Measurements from ENCODE around the gene INSL3. TPM values are rescaled to one million over a fixed set of nuclear protein-coding genes. Genes with fewer than 3 reads are reported as not detected.

INSL3 gene
- total and polyA plus RNA-seq, 2 of the 13 experiments (the other 11 are each of a cell fraction or from before 2014, with no cell fraction given) = 0.30 TPM; not detected in 1

DNA sequence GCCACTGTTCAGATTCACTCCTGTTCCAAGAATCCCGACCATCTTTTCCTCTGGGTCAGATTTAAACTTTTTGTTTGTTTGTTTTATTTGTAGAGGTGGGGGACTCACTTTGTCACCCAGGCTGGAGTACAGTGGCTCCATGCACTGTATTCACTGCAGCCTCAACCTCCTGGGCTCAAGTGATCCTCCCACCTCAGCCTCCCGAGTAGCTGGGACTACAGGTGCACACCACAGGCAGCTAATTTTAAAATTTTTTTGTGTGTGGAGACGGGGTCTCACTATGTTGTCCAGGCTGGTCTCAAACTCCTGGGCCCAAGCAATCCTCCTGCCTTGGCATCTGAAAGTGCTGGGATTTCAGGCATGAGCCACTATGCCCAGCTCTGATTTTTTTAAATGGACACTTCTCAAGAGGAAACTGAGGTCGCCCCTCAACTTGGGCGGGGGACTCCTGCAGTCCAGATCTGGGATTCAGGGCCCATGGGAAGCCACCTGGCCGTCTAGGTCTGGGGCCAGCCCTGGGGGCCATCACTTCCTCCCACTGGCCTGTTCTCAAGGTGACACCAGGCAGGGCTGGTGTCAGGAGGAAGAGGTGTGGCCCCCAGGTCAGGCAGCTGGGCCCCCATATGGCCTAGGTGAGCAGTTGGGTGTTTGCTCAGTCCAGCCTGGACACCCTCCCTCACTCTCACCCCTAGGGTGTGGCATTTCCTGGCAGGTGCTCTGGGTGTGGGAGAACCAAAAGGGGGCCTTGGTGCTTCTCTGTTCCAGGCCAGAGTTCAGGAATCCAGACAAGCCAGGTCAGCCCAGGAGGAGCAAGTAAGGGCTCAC is 25.1 kb downstream of the INSL3 start (continued):
- no peak for TF ChIP-seq ZNF780A (CRISPR knock-in tag; IDR thresholded peaks at IDR 0.05)
- no peak for TF ChIP-seq HOXA9 (CRISPR knock-in tag; IDR thresholded peaks at IDR 0.05; ENCODE audit: borderline replicate concordance)
- no peak for TF ChIP-seq IKZF1 (IDR thresholded peaks at IDR 0.05)
- TF ChIP-seq, protein P1, sequence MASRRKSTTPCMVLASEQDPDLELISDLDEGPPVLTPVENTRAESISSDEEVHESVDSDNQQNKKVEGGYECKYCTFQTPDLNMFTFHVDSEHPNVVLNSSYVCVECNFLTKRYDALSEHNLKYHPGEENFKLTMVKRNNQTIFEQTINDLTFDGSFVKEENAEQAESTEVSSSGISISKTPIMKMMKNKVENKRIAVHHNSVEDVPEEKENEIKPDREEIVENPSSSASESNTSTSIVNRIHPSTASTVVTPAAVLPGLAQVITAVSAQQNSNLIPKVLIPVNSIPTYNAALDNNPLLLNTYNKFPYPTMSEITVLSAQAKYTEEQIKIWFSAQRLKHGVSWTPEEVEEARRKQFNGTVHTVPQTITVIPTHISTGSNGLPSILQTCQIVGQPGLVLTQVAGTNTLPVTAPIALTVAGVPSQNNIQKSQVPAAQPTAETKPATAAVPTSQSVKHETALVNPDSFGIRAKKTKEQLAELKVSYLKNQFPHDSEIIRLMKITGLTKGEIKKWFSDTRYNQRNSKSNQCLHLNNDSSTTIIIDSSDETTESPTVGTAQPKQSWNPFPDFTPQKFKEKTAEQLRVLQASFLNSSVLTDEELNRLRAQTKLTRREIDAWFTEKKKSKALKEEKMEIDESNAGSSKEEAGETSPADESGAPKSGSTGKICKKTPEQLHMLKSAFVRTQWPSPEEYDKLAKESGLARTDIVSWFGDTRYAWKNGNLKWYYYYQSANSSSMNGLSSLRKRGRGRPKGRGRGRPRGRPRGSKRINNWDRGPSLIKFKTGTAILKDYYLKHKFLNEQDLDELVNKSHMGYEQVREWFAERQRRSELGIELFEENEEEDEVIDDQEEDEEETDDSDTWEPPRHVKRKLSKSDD (CRISPR knock-in tag; IDR thresholded peaks at IDR 0.05; ENCODE audit: low read depth) = no peak
- no peak for TF ChIP-seq JUNB (CRISPR knock-in tag; IDR thresholded peaks at IDR 0.05; ENCODE audit: borderline replicate concordance)
- no peak for TF ChIP-seq KLF13 (CRISPR knock-in tag; IDR thresholded peaks at IDR 0.05)
- peak; percentile 54 for TF ChIP-seq SALL1 (CRISPR knock-in tag; IDR thresholded peaks at IDR 0.05)
- TF ChIP-seq, protein P2, sequence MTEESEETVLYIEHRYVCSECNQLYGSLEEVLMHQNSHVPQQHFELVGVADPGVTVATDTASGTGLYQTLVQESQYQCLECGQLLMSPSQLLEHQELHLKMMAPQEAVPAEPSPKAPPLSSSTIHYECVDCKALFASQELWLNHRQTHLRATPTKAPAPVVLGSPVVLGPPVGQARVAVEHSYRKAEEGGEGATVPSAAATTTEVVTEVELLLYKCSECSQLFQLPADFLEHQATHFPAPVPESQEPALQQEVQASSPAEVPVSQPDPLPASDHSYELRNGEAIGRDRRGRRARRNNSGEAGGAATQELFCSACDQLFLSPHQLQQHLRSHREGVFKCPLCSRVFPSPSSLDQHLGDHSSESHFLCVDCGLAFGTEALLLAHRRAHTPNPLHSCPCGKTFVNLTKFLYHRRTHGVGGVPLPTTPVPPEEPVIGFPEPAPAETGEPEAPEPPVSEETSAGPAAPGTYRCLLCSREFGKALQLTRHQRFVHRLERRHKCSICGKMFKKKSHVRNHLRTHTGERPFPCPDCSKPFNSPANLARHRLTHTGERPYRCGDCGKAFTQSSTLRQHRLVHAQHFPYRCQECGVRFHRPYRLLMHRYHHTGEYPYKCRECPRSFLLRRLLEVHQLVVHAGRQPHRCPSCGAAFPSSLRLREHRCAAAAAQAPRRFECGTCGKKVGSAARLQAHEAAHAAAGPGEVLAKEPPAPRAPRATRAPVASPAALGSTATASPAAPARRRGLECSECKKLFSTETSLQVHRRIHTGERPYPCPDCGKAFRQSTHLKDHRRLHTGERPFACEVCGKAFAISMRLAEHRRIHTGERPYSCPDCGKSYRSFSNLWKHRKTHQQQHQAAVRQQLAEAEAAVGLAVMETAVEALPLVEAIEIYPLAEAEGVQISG (CRISPR knock-in tag; IDR thresholded peaks at IDR 0.05) = no peak
- TF ChIP-seq FOXK1 (CRISPR knock-in tag; IDR thresholded peaks at IDR 0.05; ENCODE audit: borderline replicate concordance, low read depth) = 0 out of 2 replicates have a peak, but pooled peaks have one; percentile 12
- no peak for TF ChIP-seq ZMAT5 (CRISPR knock-in tag; IDR thresholded peaks at IDR 0.05; ENCODE audit: borderline replicate concordance, low read depth)
- no peak for TF ChIP-seq PTBP1 (IDR thresholded peaks at IDR 0.05; ENCODE audit: low read depth, low read length, poor library complexity, severe bottlenecking)
- no peak for TF ChIP-seq U2AF1 (optimal IDR thresholded peaks at IDR 0.05; ENCODE audit: low read depth, low read length)
- no peak for TF ChIP-seq ZNF652 (CRISPR knock-in tag; IDR thresholded peaks at IDR 0.05; ENCODE audit: borderline replicate concordance, low read depth)
- TF ChIP-seq RBM39 (IDR thresholded peaks at IDR 0.05; ENCODE audit: low read depth, low read length, poor library complexity, severe bottlenecking) = no peak
- no peak for TF ChIP-seq ZNF263 (CRISPR knock-in tag; IDR thresholded peaks at IDR 0.05)
- TF ChIP-seq, protein P3, sequence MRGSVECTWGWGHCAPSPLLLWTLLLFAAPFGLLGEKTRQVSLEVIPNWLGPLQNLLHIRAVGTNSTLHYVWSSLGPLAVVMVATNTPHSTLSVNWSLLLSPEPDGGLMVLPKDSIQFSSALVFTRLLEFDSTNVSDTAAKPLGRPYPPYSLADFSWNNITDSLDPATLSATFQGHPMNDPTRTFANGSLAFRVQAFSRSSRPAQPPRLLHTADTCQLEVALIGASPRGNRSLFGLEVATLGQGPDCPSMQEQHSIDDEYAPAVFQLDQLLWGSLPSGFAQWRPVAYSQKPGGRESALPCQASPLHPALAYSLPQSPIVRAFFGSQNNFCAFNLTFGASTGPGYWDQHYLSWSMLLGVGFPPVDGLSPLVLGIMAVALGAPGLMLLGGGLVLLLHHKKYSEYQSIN (CRISPR knock-in tag; IDR thresholded peaks at IDR 0.05; ENCODE audit: borderline replicate concordance) = no peak
- no peak for TF ChIP-seq MXI1 (IDR thresholded peaks at IDR 0.05; ENCODE audit: borderline replicate concordance, low read depth, low read length)
